Measurements from ENCODE around the gene GALNS.
"Not testable (repeated sequence)": the region's sequence is repeated elsewhere in the genome, so short reads cannot be mapped to it uniquely, and the experiment has no call there.

Gene GALNS, protein sequence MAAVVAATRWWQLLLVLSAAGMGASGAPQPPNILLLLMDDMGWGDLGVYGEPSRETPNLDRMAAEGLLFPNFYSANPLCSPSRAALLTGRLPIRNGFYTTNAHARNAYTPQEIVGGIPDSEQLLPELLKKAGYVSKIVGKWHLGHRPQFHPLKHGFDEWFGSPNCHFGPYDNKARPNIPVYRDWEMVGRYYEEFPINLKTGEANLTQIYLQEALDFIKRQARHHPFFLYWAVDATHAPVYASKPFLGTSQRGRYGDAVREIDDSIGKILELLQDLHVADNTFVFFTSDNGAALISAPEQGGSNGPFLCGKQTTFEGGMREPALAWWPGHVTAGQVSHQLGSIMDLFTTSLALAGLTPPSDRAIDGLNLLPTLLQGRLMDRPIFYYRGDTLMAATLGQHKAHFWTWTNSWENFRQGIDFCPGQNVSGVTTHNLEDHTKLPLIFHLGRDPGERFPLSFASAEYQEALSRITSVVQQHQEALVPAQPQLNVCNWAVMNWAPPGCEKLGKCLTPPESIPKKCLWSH

DNA sequence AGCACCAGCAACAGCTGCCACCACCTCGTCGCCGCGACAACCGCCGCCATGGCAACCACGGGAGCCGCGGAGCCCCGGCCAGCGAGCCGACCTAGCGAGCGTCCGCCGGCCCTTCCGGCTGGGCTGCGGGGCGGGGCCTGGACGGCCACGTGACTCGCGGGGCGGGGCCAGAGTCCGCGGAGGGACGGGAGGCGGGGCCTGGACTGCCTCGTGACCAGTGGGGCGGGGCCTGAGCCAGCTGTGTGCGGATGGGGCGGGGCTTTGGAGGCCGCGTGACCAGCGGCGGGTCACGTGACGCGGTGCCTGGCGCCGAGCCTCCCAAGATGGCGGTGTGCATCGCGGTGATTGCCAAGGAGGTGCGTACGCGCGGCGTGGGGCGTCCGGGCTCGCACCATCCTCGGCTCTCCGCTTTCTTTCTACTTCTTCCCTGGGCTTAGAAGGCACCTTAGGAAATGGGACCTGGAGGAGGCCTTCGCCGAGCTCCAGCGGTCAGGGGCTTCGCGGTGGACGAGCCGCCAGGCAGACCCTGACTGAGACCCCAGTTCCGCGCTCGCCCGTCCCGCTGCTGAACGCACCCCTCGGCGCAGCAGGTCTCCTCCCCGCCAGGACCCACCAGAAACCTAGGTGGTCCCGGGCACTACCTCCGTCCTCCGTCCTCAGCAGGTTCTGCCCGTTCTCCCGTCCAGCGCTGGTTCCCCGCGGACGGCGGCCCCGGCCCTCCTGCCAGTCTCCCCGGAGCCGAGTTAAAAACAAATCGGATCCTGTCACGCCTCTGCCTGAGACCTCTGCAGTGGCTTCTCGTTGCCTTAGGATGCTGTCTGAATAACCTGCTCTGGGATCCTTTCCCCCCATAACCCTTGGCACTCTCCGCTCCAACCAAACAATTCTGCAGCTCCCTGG, at the start of gene GALNS, which contains the start of gene TRAPPC2L:
GALNS (minus strand) TSS at position 120 of the 900 bp plus-strand sequence; CDS start at position 50, 70 bp downstream.
TRAPPC2L (plus strand) TSS at position 300 of the 900 bp plus-strand sequence; CDS start at position 324, 24 bp downstream.
- DNase-seq (ENCODE audit: low read depth): peak; percentile 93

DNA sequence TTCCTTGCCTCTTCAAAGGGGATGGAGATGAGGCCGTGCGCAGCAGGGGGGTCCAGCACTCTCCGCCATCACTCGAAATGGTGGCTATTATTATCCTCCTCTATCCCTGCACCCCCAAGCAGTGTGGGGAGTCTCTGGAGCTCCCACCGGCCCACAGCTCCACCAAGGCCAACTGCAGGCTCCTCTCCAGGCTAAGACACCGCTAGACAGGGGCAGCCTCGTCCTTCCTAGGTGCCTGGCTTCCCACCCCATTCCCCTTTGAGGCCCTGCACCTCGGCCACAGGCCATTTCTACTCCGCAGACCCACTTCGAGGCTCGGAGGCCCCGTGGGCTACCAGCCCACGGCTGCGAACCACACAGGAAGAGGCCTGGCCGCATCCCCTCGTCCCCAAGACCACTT, 49.3 kb upstream of the GALNS start:
- DNase-seq (ENCODE audit: low read depth): no peak

DNA sequence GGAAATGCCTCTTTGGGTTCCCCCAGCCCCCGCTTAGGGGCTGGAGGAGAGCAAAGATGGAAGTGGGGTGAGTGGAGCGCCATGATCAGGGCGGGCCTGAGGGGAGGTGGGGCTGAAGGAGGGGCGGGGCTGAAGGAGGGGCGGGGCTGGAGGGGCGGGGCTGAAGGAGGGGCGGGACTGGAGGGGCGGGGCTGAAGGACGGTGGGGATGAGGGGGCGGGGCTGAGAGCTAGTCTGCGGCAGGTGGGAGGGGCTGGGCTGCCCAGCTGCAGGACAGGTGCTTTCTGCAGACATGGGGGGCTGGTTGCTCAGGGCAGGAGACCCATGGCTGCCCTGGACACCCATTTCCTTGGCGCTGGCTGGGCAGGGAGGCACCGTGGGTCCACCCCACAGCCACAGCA, 48.8 kb upstream of the GALNS start:
- DNase-seq (ENCODE audit: low read depth): no peak

DNA sequence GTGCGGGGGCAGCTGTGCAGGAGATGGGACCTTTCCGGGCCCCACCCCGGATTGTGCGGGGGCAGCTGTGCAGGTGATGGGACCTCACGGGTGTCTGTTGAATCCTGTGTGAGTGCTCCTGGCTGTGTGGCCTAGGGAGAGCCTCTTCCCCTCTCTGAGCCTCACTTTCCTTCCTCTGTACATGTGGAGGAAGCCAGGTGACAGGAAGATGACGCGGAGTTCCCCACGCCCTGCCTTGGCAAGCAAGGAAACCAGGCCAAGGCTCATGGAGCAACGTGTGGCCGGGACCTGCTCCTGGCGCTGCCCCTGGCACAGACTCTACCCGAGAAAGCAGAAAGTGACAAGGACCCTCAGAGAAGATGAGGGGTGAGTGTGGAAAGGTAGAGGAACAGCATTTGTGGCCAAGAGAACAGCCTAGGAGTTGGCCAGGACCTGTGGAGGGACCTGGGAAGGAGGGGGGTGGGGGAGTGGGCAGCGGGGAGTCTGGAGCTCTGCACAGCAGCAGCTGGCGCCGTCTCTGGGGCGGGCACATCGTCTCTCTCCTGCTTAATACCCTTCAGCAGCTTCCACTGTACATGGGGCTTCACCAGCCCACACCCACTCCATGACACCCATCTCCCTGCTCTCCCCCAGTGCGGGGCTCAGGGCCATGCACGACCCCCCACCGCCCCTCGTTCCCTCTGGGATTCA, 48.1 kb upstream of the GALNS start:
- no peak for DNase-seq (ENCODE audit: low read depth)

DNA sequence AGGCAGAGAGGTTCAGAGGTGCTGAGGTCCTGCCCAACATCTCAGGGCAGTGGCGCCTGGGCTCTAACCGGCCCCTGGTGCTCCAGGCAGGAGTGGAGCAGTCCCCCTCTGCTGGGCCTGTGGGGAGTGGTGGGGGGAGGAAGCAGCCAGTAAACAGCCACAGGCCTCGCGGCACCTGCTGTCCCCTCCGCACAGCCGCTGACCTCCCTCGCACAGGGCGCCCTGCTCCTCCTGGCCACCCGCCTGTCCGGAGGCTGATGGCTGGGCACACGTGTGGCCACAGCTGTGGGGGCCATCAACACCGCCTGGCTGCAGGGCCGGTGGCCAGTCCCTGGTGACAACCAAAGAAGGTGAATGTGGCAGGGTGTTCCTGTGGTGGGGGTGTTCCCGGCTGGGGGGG, 46.5 kb upstream of the GALNS start:
- no peak for DNase-seq (ENCODE audit: low read depth)

DNA sequence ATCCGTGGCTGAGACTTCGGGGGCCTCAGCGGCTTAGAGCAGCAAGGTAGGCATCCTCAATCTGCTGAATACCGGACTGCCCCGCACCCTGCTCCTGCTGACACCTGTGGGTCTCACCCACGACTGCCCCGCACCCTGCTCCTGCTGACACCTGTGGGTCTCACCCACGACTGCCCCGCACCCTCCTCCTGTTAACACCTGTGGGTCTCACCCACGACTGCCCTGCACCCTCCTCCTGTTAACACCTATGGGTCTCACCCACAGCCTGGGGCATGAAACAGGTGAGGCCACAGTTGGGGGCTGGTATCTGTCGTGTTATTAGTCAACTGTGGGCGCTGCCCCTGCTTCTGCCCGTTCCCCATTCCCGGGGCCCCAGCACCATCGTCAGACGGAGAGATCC, 46.0 kb upstream of the GALNS start:
- DNase-seq (ENCODE audit: low read depth): no peak

DNA sequence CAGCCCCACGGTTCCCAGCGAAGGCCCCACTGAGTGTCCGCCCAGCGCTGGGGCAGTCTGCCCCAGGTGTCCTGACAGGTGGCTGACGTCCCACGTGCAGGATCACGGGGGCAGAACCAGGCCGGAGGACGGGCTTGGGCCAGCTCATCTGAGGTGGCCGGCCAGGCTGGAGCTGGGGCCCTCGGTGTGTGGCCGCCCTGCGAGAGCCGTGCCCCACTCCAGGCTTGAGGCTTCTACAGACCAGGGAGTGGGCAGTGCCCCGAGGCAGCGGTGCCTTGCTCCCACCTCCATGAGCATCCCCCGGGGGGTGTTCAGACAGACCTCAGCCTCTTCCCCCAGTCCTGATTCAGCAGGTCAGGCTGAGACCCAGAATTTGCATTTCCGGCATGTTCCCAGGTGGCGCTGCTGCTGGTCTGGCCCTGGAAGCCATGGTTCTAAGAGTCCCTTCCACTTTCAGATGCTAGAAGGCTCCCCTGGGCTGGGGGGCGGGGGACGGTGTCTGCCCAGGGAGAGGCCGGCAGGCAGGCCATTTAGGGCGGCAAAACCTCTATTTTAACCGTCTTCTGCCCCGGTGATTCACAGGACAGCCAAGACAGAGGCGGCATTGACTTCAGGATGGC, 45.1 kb upstream of the GALNS start:
- no peak for DNase-seq (ENCODE audit: low read depth)

DNA sequence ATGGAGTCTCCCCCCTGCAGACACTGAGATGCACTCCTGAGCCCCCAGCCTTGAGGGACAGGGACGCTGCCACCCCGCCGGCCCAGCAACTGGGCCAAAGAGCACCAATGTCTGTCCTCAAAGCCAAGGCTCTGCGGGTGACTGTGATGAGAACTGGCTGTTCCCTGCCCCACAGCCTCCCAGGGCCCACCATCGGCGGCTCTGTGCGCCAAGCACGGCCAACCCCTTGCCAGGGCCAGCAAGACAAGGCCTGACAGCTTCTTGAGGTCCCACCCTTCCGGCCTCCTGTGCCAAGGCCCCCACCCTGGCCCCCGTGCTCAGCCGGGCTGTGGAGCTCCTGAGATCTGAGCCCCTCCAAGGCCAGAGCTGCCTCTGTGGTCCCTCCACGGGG, 43.9 kb upstream of the GALNS start:
- no peak for DNase-seq (ENCODE audit: low read depth)

DNA sequence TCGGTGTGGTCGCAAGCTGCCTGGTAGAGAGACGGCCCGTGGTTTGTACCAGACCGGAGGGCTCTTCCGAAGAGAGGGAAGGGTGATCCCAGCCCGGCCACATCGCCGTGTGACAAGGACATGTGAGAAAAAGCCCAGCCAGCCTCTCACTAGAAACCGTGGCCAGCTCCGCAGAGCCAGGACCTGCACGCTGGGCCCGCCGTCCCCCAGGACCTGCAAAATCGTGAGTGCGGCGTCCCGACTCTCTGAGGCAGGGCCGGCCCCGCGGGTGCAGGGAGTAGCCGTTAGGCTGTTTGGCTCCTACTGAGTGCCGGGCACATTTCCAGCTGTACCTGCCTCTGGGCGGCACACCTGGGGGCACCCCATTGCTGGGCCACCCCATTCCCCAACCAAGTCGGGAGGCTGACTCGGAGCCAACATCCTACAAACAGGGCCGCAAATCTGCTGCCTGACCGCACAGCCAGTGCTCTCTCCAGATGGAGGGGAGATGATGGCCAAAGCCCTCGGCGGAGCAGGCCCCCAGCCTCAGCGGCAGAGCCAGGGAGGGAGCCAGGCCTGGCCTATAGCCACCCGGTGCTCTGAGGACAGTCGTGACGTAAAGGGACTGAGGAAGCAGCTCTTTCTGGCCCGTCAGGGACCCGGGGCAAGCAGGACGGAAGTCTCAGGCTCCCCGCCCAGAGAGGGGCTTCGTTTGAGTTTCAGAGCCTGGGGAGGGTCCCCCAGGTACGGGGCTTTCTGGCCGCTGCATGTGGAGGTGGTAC, 43.3 kb upstream of the GALNS start:
- no peak for DNase-seq (ENCODE audit: low read depth)

DNA sequence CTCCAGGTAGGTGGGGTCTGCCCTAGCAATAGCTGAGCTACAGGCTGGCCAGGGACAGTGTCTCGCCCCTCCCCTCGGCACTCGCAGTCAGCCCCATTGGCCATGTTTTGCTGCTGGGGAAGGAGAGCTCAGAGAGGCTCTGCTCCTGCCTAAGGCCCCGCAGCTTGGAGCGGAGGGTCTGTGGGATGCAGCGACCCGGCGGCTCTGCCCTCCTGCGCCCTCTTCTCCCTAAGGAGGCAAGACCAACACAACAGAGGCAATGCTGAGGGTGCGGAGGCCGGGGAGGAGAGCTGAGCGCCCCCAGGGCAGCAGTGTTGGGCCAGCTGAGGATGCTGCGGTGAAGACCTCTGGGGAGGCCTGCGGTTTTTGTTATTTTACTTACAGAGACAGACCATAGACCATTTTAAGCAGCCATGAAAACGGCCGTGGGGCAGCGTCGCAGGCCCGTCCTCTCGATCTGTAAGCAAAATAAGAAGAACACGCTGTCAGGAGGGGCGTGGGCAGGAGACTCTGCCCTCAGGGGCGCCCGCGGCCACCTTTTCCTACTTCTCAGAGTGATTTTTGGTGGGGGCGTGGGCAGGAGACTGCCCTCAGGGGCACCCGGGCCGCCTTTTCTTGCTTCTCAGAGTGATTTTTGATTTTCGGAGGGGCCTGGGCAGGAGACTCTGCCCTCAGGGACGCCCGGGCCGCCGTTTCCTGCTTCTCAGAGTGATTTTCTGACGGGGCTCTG, 41.1 kb upstream of the GALNS start:
- no peak for DNase-seq (ENCODE audit: low read depth)

DNA sequence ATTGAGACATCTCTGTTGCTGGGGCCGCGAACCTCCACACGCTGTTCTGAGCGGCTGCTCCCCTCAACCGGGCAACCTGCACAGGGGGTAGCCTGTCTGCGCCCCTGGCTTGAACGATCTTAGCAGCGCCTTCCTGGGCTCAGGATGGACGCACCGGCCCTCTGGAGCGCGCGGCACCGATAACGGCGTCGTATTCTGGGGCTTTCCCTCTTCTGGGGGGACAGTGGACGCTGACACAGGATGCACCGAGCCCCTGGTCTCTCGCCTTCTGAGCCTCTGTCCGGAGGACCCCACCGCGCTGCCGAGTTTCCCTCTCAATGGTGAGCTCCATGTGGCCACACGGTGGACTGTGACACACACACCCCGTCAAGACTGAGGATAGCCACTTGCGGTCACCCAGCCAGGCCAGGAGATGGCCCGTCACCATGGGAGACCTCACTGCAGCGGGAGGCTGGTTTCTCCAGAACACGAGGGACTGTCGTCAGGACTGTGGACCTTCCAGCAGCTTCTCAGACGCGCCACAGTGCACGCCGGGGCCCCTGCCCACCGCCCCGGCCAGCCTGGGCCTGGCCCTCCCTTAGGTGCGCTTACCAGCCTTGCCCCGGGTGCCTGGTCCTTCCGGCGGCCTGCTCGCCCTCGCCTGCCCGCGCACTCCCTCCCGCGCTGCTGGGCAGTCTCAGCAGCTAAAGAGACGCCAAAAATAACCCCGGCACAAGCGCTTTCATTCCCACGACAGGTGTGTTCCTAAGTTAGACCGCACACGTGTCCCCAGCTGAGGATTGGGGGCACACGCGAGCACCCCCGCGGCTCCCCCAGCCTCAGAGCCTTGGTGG, 39.7 kb upstream of the GALNS start:
- DNase-seq (ENCODE audit: low read depth): no peak

DNA sequence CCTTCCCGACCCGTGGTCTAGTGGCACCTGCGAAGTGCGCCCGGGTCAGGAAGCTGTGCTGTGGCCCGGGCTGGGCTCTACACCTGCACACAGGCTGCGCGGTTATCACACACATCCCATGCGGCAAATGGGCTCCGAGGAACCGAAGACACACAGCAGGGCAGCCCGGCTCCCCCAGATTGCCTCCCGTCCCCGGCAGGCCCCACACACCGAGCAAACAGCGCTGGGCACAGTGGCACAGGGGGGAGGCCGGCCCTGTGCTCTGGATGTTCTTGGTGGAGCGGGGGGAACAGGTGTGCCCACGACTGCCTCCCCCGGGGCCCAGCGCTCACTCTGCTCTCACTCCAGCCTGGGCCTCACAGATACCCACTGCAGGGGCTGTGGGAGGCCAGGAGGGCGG, 38.6 kb upstream of the GALNS start:
- DNase-seq (ENCODE audit: low read depth): no peak

DNA sequence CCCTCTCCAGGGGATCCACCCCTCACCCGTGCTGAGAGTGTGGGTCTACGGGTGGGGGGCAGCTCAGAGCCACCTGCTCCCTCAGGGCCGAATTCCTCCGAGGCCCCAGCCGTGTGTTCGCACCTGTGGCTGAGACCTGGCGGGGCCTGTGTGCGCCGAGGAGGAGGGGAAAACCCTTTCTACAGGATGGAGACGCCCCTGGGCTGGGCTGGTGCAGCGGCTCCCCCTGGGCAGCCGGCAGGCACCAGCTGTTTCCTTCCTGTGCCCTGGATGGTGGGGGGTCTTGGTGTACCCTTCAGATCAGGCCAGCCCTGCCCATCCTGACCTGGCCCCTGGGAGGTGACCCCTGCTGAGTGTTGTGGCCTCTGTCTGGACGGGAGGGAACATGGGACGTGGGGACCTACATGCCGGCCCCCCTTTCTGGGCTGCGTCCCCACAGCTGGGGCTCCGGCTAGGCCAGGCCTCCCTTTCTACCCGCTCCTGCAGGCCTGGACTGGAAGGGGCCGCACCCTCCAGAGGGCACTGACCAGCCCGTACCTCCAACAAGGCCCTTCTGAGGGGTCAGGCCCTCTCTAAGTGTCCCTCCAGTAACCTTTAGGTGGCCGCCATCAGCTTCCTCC, 38.0 kb upstream of the GALNS start:
- DNase-seq (ENCODE audit: low read depth): no peak

DNA sequence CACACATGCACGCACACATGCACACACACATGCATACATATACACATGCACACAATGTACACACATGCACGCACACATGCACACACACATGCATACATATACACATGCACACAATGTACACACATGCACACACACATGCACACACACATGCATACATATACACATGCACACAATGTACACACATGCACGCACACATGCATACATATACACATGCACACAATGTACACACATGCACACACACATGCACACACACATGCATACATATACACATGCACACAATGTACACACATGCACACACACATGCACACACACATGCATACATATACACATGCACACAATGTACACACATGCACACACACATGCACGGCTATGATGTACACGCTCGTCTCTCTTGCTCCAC, 37.5 kb upstream of the GALNS start:
- not testable (repeated sequence) for DNase-seq (ENCODE audit: low read depth)

DNA sequence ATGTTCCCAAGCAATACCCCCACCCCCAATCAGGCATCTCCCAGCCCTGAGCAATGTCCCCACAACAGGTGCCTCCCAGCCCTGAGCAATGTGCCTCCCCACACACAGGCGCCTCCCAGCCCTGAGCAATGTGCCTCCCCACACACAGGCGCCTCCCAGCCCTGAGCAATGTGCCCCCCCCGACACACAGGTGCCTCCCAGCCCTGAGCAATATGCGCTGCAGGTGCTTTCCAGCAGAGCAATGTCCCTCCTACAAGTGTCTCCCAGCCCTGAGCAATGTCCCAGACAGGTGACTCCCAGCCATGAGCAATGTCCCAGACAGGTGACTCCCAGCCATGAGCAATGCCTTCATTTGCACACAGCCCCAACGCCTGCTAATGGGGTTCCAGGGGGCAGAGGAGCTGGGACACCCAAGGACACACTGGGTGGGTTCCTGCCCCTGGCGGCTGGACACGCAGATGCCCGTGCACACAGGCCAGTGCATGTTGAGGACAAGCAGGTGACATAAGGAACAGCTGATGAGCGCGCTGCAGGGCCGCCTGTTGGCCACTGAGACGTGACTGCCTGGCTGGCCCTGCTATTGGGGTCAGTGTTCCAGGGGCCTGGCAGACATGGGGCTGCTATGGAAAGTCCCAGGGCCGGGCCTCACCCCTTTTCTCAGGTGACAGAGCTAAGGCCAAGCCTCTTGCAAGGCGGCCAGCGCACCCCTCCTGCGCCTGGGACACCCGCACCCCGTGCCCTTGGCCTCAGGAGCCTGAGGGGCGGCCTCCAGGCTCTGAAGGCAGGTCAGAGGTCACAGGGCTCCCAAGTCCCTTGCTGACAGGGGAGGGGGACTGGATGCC, 36.6 kb upstream of the GALNS start:
- no peak for DNase-seq (ENCODE audit: low read depth)

DNA sequence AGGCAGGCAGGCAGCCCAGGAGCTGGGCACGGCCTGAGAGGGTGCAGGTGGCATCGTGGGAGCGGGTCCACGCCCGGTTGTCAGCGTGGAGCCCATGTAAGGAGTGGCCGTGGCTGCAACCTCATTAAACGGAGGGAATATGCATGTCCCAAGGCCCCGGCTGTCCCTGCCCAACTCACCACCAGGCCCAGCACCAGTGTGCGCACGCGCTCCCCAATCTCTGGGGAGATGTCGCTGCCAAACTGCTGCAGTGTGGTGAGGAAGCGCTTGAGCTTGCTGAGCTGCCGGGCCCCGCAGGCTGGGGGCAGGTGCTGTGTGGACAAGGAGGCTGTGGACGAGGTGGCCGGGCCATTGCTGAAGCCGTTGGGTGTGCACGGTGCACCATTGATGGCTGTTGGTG, 35.3 kb upstream of the GALNS start:
- DNase-seq (ENCODE audit: low read depth): no peak

DNA sequence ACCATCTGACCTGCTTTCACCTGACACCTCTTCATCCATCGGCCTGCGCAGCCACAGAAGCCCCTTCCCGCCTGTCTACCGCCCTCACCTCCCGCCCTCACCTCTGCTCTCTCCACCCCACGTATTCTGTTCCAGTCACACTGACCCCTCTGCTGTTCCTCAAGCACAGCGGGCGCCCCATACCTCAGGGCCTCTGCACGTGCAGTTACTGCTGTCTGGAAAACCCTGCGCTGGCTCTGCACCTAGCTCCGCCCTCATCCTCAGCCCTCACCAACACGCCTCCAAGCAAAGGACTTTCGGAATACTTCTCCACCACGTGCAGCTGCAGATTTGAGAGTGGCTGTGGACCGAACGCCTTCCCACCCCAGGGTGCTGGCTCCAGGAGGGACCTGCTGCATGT, 34.3 kb upstream of the GALNS start:
- no peak for DNase-seq (ENCODE audit: low read depth)

Data from fibroblast of the conjunctiva (primary cell).